ENCODE data around the gene ADCY9. TPM values are rescaled to one million over a fixed set of nuclear protein-coding genes. Genes with fewer than 3 reads are reported as not detected.

ADCY9 gene
- total and polyA plus RNA-seq, 2 donors (not counting 1 experiment from before 2014, with no cell fraction given) = 1.7 to 2.1 TPM

- POLR2A ChIA-PET = no interaction called here
- CTCF ChIA-PET = no interaction called here
Observed at GRCh38 chr16:3946604-3947180, 169.6 kb downstream of the ADCY9 start.

More at GRCh38 chr16:3946604-3947180, 169.6 kb downstream of the ADCY9 start:
- WGBS (ENCODE audit: insufficient coverage) = 86% methylated on average over 20 of the region's 20 CpGs
- Histone ChIP-seq H3K79me2 (ENCODE audit: control insufficient read depth, insufficient read depth, low read length) (no peaks in the 10 kb centered on the region), H3K9me3 (ENCODE audit: control extremely low read depth in 1 of 3, control insufficient read depth in 2 of 3, insufficient read depth in 1 of 3, low read length in 2 of 3) (peaks cover 0 to 3% (median 0%) of the 10 kb centered on the region in 3 donors), H3K9ac (ENCODE audit: low read length) (no peak overlapping the region), H3K27ac (ENCODE audit: low read length in 2 of 2) (no peak overlapping the region), H3K27me3 (replicated peaks in 1 of 4; ENCODE audit: control extremely low read depth in 1 of 4, control insufficient read depth in 3 of 4, insufficient read depth in 4 of 4, low read length in 3 of 4) (peaks cover 0 to 3% (median 0%) of the 10 kb centered on the region in 4 experiments), H2AFZ (ENCODE audit: insufficient read depth, low read depth, low read length, poor library complexity, severe bottlenecking) (no peak overlapping the region), H3K4me1 (ENCODE audit: control insufficient read depth in 2 of 2, insufficient read depth in 2 of 2, low read length in 2 of 2) (no peaks in the 10 kb centered on the region), H4K20me1 (ENCODE audit: control insufficient read depth, insufficient read depth, low read length, poor library complexity, severe bottlenecking) (no peaks in the 10 kb centered on the region), H3K4me3 (ENCODE audit: control extremely low read depth in 1 of 5, extremely low read depth in 1 of 5, insufficient read depth in 1 of 5, low read depth in 2 of 5, low read length in 4 of 5) (no peak overlapping the region), H3K4me2 (replicated peaks; ENCODE audit: low read depth, low read length, poor library complexity, severe bottlenecking) (no peak overlapping the region), H3K36me3 (replicated peaks in 1 of 2; ENCODE audit: control extremely low read depth in 1 of 2, control insufficient read depth in 1 of 2, extremely low read depth in 1 of 2, insufficient read depth in 2 of 2, low read length in 1 of 2) (no peaks in the 10 kb centered on the region)
- Mint-ChIP-seq H3K4me3 (no peak overlapping the region), H3K4me1 (no peaks in the 10 kb centered on the region), H3K27me3 (peaks cover 16% of the 10 kb centered on the region), H3K9me3 (ENCODE audit: insufficient read depth) (peaks cover 2% of the 10 kb centered on the region), H3K27ac (no peak overlapping the region)
- TF ChIP-seq CTCF (IDR thresholded peaks at IDR 0.05) (no peak), EZH2 (IDR thresholded peaks at IDR 0.05; ENCODE audit: borderline replicate concordance, insufficient read depth, low read depth, low read length, poor library complexity, severe bottlenecking) (no peak)
- DNase-seq = no peak
- intact Hi-C loops (cut with micrococcal nuclease) = no loop called here
- no peak for ATAC-seq (ENCODE audit: low read depth)

All from B cell (primary cell).